Measurements from ENCODE around the gene SSUH2. TPM values are rescaled to one million over a fixed set of nuclear protein-coding genes. Genes with fewer than 3 reads are reported as not detected.

Gene SSUH2
- total and polyA plus RNA-seq, 4 donors: 0.17 to 2.1 (median 0.24) TPM

- DNase-seq (ENCODE audit: low spot score): no peak
- Histone ChIP-seq H3K9ac (ENCODE audit: low read depth in 1 of 2, low read length in 2 of 2) (no peak overlapping the region), H3K9me3 (ENCODE audit: control insufficient read depth in 4 of 4, low read length in 3 of 4) (no peaks in the 10 kb centered on the region), H3K4me1 (ENCODE audit: control insufficient read depth in 4 of 4, insufficient read depth in 4 of 4, low read length in 3 of 4) (no peaks in the 10 kb centered on the region), H3K27ac (ENCODE audit: low read depth in 1 of 2, low read length in 2 of 2) (no peak overlapping the region), H3K27me3 (ENCODE audit: control insufficient read depth in 4 of 4, insufficient read depth in 4 of 4, low read length in 3 of 4) (no peaks in the 10 kb centered on the region), H3K4me3 (ENCODE audit: low read depth in 1 of 3, low read length in 3 of 3) (no peak overlapping the region), H3K36me3 (ENCODE audit: control insufficient read depth in 4 of 4, insufficient read depth in 3 of 4, low read depth in 1 of 4, low read length in 3 of 4) (no peaks in the 10 kb centered on the region)
- TF ChIP-seq RXRA (IDR thresholded peaks at IDR 0.05) (no peak), HNF4A (conservative IDR thresholded peaks at IDR 0.05) (no peak), SP1 (IDR thresholded peaks at IDR 0.05) (no peak), REST (IDR thresholded peaks at IDR 0.05) (no peak), RAD21 (IDR thresholded peaks at IDR 0.05) (no peak), FOXA2 (IDR thresholded peaks at IDR 0.05) (no peak), ZBTB33 (IDR thresholded peaks at IDR 0.05) (no peak), CTCF (IDR thresholded peaks at IDR 0.05; ENCODE audit: low read depth, low read length, missing input control) (no peak), ATF3 (IDR thresholded peaks at IDR 0.05) (no peak), GABPA (IDR thresholded peaks at IDR 0.05 in 1 of 2, conservative IDR thresholded peaks at IDR 0.05 in 1 of 2) (no peak), YY1 (IDR thresholded peaks at IDR 0.05) (no peak), NR2F2 (IDR thresholded peaks at IDR 0.05) (no peak), HNF4G (IDR thresholded peaks at IDR 0.05) (no peak), FOXA1 (IDR thresholded peaks at IDR 0.05) (no peak), JUND (IDR thresholded peaks at IDR 0.05) (no peak), MAX (IDR thresholded peaks at IDR 0.05) (no peak)
- WGBS: 77% methylated on average over 2 of the region's 2 CpGs
Observed at GRCh38 chr3:8635125-8635524, 9.5 kb downstream of the SSUH2 start.
